KG1 (cell line): ENCODE data around the gene ZGRF1.
"Not testable (repeated sequence)": the region's sequence is repeated elsewhere in the genome, so short reads cannot be mapped to it uniquely, and the experiment has no call there.

Source experiments
- DNase-seq: peaks from one replicate; lab custom pipeline; 2025; lab: John Stamatoyannopoulos, UW

Gene ZGRF1

GRCh38 chr4:112644595-112645535 is 8.2 kb upstream of the ZGRF1 start:
- not testable (repeated sequence) for DNase-seq

- DNase-seq = no peak
Observed at GRCh38 chr4:112642526-112642925, 5.8 kb upstream of the ZGRF1 start.

GRCh38 chr4:112637552-112637866 is 800 bp upstream of the ZGRF1 start:
- no peak for DNase-seq

- peak; percentile 28 for DNase-seq
Observed at GRCh38 chr4:112633477-112634235, 3.1 kb downstream of the ZGRF1 start.

GRCh38 chr4:112626228-112626627 is 10.5 kb downstream of the ZGRF1 start:
- no peak for DNase-seq

- DNase-seq = no peak
Observed at GRCh38 chr4:112616984-112617383, 19.7 kb downstream of the ZGRF1 start.

- DNase-seq = not testable (repeated sequence)
Observed at GRCh38 chr4:112612814-112613213, 23.9 kb downstream of the ZGRF1 start.

GRCh38 chr4:112604589-112604988 is 32.1 kb downstream of the ZGRF1 start:
- peak; percentile 38 for DNase-seq

GRCh38 chr4:112594993-112595392 is 41.7 kb downstream of the ZGRF1 start:
- DNase-seq = no peak

GRCh38 chr4:112593438-112594133 is 43.1 kb downstream of the ZGRF1 start:
- no peak for DNase-seq

- no peak for DNase-seq
Observed at GRCh38 chr4:112592717-112593116, 44.0 kb downstream of the ZGRF1 start.

GRCh38 chr4:112591593-112591992 is 45.1 kb downstream of the ZGRF1 start:
- no peak for DNase-seq

- no peak for DNase-seq
Observed at GRCh38 chr4:112589206-112589605, 47.5 kb downstream of the ZGRF1 start.

- DNase-seq = no peak
Observed at GRCh38 chr4:112585977-112586736, 50.6 kb downstream of the ZGRF1 start.

GRCh38 chr4:112567536-112567935 is 69.2 kb downstream of the ZGRF1 start:
- DNase-seq = no peak

GRCh38 chr4:112564706-112565270 is 71.9 kb downstream of the ZGRF1 start:
- no peak for DNase-seq

GRCh38 chr4:112563431-112564200 is 73.1 kb downstream of the ZGRF1 start:
- no peak for DNase-seq

- DNase-seq = no peak
Observed at GRCh38 chr4:112562254-112562879, 74.3 kb downstream of the ZGRF1 start.

- no peak for DNase-seq
Observed at GRCh38 chr4:112560084-112560483, 76.6 kb downstream of the ZGRF1 start.

- no peak for DNase-seq
Observed at GRCh38 chr4:112559053-112559452, 77.7 kb downstream of the ZGRF1 start.
